ENCODE data around the gene TRAF3. TPM values are rescaled to one million over a fixed set of nuclear protein-coding genes. Genes with fewer than 3 reads are reported as not detected.

Gene TRAF3
- total and polyA plus RNA-seq, 4 donors = 2.1 to 12.0 (median 5.2) TPM

DNA sequence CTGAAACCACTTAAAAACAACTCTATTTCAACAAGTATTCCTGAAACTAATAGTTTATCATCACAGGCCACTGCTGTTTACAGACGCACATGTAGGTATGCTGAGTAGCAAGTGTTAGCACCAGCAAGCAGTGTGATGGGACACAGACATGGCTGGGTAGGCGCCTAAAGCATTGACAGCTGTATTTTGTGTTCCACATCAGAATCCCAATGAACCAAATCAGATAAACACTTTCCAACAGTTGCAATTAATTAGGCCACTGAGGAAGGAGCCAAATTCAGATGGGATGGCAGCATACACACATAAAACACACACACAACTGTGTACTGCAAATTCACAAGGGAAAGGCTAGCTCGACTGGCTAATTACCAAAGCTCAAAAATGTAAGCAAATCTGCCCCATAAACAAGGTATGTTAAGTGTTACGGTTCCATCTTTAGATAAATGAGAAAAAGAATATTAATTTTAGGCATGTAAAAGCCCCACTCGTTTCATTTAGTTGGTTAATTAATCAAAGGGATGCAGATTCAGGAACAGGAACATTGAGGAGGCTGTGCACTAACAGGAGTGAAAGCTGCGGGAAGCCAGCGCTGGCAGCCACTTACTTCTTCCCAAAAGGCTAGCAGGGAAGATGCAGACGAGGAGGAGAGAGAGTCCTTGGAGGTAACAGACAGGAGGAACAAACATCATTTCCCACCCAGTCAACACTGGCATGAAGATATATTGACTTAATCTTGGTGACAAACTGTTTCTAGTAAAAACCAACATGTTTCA lies 178.6 kb downstream of the TRAF3 start:
- no peak overlapping the region for H3K27ac ChIP-seq (ENCODE audit: low read depth in 1 of 2, low read length in 2 of 2)
- no peak for TF ChIP-seq RXRA (IDR thresholded peaks at IDR 0.05)
- TF ChIP-seq, protein P1, sequence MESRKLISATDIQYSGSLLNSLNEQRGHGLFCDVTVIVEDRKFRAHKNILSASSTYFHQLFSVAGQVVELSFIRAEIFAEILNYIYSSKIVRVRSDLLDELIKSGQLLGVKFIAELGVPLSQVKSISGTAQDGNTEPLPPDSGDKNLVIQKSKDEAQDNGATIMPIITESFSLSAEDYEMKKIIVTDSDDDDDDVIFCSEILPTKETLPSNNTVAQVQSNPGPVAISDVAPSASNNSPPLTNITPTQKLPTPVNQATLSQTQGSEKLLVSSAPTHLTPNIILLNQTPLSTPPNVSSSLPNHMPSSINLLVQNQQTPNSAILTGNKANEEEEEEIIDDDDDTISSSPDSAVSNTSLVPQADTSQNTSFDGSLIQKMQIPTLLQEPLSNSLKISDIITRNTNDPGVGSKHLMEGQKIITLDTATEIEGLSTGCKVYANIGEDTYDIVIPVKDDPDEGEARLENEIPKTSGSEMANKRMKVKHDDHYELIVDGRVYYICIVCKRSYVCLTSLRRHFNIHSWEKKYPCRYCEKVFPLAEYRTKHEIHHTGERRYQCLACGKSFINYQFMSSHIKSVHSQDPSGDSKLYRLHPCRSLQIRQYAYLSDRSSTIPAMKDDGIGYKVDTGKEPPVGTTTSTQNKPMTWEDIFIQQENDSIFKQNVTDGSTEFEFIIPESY (IDR thresholded peaks at IDR 0.05) = no peak
- TF ChIP-seq RAD21 (IDR thresholded peaks at IDR 0.05) = no peak
- TF ChIP-seq EGR1 (IDR thresholded peaks at IDR 0.05; ENCODE audit: low read depth in 2 of 2) = no peak
- no peak for TF ChIP-seq GABPA (IDR thresholded peaks at IDR 0.05 in 1 of 2, conservative IDR thresholded peaks at IDR 0.05 in 1 of 2)
- no peak for TF ChIP-seq HNF4G (IDR thresholded peaks at IDR 0.05)
- TF ChIP-seq, protein P2, sequence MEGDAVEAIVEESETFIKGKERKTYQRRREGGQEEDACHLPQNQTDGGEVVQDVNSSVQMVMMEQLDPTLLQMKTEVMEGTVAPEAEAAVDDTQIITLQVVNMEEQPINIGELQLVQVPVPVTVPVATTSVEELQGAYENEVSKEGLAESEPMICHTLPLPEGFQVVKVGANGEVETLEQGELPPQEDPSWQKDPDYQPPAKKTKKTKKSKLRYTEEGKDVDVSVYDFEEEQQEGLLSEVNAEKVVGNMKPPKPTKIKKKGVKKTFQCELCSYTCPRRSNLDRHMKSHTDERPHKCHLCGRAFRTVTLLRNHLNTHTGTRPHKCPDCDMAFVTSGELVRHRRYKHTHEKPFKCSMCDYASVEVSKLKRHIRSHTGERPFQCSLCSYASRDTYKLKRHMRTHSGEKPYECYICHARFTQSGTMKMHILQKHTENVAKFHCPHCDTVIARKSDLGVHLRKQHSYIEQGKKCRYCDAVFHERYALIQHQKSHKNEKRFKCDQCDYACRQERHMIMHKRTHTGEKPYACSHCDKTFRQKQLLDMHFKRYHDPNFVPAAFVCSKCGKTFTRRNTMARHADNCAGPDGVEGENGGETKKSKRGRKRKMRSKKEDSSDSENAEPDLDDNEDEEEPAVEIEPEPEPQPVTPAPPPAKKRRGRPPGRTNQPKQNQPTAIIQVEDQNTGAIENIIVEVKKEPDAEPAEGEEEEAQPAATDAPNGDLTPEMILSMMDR (IDR thresholded peaks at IDR 0.05; ENCODE audit: low read depth, low read length, missing input control) = no peak
- no peak for TF ChIP-seq JUND (IDR thresholded peaks at IDR 0.05)
- TF ChIP-seq, protein P3, sequence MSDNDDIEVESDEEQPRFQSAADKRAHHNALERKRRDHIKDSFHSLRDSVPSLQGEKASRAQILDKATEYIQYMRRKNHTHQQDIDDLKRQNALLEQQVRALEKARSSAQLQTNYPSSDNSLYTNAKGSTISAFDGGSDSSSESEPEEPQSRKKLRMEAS (IDR thresholded peaks at IDR 0.05) = no peak
- TF ChIP-seq SP1 (IDR thresholded peaks at IDR 0.05) = no peak
- H3K27me3 ChIP-seq (ENCODE audit: control insufficient read depth in 4 of 4, insufficient read depth in 4 of 4, low read length in 3 of 4) = no peaks in the 10 kb centered on the region
- no peak for DNase-seq (ENCODE audit: low spot score)
- no peaks in the 10 kb centered on the region for H3K9me3 ChIP-seq (ENCODE audit: control insufficient read depth in 4 of 4, low read length in 3 of 4)
- no peaks in the 10 kb centered on the region for H3K4me1 ChIP-seq (ENCODE audit: control insufficient read depth in 4 of 4, insufficient read depth in 4 of 4, low read length in 3 of 4)
- H3K9ac ChIP-seq (ENCODE audit: low read depth in 1 of 2, low read length in 2 of 2) = no peak overlapping the region
- WGBS = 89% methylated on average over 8 of the region's 8 CpGs
- no peak overlapping the region for H3K4me3 ChIP-seq (ENCODE audit: low read depth in 1 of 3, low read length in 3 of 3)
- H3K36me3 ChIP-seq (ENCODE audit: control insufficient read depth in 4 of 4, insufficient read depth in 3 of 4, low read depth in 1 of 4, low read length in 3 of 4) = peaks cover 15 to 85% (median 54%) of the 10 kb centered on the region in 4 donors

DNA sequence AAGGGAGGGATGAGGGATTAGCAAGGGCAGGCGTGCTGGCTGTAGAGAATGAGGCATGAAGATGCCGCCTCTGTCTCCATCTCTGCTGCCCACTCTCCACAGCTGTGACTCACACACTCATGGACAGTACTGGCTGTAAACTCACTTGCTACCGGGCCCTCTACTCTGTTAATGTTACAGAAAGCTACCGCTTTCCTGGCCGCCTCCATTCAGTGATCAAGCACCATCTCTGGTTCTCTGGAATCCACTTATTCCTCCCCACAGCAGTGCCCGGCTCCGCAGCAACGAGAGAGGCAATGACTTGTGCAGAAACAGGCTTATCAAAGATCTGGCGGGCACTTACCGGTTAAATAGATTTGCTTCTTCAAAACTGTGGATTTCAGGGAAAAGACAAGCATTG lies 180.0 kb downstream of the TRAF3 start:
- TF ChIP-seq FOXA1 (IDR thresholded peaks at IDR 0.05) = no peak
- Histone ChIP-seq H3K27me3 (ENCODE audit: control insufficient read depth in 4 of 4, insufficient read depth in 4 of 4, low read length in 3 of 4) (no peaks in the 10 kb centered on the region), H3K4me3 (ENCODE audit: low read depth in 1 of 3, low read length in 3 of 3) (no peak overlapping the region), H3K4me1 (ENCODE audit: control insufficient read depth in 4 of 4, insufficient read depth in 4 of 4, low read length in 3 of 4) (peaks cover 0 to under 1% (median 0%) of the 10 kb centered on the region in 4 donors), H3K9ac (ENCODE audit: low read depth in 1 of 2, low read length in 2 of 2) (no peak overlapping the region), H3K36me3 (ENCODE audit: control insufficient read depth in 4 of 4, insufficient read depth in 3 of 4, low read depth in 1 of 4, low read length in 3 of 4) (peaks cover 11 to 81% (median 55%) of the 10 kb centered on the region in 4 donors), H3K9me3 (ENCODE audit: control insufficient read depth in 4 of 4, low read length in 3 of 4) (no peaks in the 10 kb centered on the region), H3K27ac (ENCODE audit: low read depth in 1 of 2, low read length in 2 of 2) (no peak overlapping the region)
- WGBS = 97% methylated on average over 10 of the region's 10 CpGs
- no peak for DNase-seq (ENCODE audit: low spot score)

DNA sequence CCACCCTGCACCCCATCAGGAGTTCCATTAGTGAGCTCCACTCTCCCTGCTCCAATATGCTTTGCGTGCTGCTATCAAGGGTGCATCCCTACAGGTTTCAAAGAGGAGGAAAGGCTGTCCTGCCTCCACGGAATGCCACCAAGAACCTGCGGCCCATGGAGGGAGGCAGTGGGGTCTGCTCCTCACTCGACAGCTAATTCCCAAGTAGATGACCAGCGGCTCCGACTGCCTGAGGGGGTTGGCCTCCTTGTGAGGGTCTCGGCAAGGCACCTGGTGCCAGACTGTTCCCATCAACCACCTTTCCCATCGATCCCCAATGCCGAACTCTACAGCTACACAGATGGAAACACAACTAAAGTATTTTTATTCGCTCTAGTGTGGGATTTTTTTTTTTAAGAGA lies 181.2 kb downstream of the TRAF3 start:
- Histone ChIP-seq H3K27me3 (ENCODE audit: control insufficient read depth in 4 of 4, insufficient read depth in 4 of 4, low read length in 3 of 4) (no peaks in the 10 kb centered on the region), H3K9me3 (ENCODE audit: control insufficient read depth in 4 of 4, low read length in 3 of 4) (no peaks in the 10 kb centered on the region), H3K4me3 (ENCODE audit: low read depth in 1 of 3, low read length in 3 of 3) (no peak overlapping the region), H3K9ac (ENCODE audit: low read depth in 1 of 2, low read length in 2 of 2) (no peak overlapping the region), H3K27ac (ENCODE audit: low read depth in 1 of 2, low read length in 2 of 2) (no peak overlapping the region), H3K4me1 (ENCODE audit: control insufficient read depth in 4 of 4, insufficient read depth in 4 of 4, low read length in 3 of 4) (peaks cover 0 to 2% (median 0%) of the 10 kb centered on the region in 4 donors), H3K36me3 (ENCODE audit: control insufficient read depth in 4 of 4, insufficient read depth in 3 of 4, low read depth in 1 of 4, low read length in 3 of 4) (peaks cover 7 to 76% (median 56%) of the 10 kb centered on the region in 4 donors)
- 96% methylated on average over 10 of the region's 10 CpGs for WGBS
- no peak for TF ChIP-seq FOXA2 (IDR thresholded peaks at IDR 0.05)
- TF ChIP-seq, protein P4, sequence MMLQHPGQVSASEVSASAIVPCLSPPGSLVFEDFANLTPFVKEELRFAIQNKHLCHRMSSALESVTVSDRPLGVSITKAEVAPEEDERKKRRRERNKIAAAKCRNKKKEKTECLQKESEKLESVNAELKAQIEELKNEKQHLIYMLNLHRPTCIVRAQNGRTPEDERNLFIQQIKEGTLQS (IDR thresholded peaks at IDR 0.05) = no peak
- TF ChIP-seq RAD21 (IDR thresholded peaks at IDR 0.05) = no peak
- no peak for TF ChIP-seq HNF4G (IDR thresholded peaks at IDR 0.05)
- no peak for TF ChIP-seq NR2F2 (IDR thresholded peaks at IDR 0.05)
- no peak for TF ChIP-seq SP1 (IDR thresholded peaks at IDR 0.05)
- TF ChIP-seq, protein P5, sequence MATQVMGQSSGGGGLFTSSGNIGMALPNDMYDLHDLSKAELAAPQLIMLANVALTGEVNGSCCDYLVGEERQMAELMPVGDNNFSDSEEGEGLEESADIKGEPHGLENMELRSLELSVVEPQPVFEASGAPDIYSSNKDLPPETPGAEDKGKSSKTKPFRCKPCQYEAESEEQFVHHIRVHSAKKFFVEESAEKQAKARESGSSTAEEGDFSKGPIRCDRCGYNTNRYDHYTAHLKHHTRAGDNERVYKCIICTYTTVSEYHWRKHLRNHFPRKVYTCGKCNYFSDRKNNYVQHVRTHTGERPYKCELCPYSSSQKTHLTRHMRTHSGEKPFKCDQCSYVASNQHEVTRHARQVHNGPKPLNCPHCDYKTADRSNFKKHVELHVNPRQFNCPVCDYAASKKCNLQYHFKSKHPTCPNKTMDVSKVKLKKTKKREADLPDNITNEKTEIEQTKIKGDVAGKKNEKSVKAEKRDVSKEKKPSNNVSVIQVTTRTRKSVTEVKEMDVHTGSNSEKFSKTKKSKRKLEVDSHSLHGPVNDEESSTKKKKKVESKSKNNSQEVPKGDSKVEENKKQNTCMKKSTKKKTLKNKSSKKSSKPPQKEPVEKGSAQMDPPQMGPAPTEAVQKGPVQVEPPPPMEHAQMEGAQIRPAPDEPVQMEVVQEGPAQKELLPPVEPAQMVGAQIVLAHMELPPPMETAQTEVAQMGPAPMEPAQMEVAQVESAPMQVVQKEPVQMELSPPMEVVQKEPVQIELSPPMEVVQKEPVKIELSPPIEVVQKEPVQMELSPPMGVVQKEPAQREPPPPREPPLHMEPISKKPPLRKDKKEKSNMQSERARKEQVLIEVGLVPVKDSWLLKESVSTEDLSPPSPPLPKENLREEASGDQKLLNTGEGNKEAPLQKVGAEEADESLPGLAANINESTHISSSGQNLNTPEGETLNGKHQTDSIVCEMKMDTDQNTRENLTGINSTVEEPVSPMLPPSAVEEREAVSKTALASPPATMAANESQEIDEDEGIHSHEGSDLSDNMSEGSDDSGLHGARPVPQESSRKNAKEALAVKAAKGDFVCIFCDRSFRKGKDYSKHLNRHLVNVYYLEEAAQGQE (IDR thresholded peaks at IDR 0.05) = no peak
- TF ChIP-seq, protein P1 (IDR thresholded peaks at IDR 0.05) = no peak
- TF ChIP-seq, protein P3 (IDR thresholded peaks at IDR 0.05) = no peak
- TF ChIP-seq GABPA (IDR thresholded peaks at IDR 0.05 in 1 of 2, conservative IDR thresholded peaks at IDR 0.05 in 1 of 2) = no peak
- TF ChIP-seq FOXA1 (IDR thresholded peaks at IDR 0.05) = no peak
- DNase-seq (ENCODE audit: low spot score) = no peak

Data from liver (tissue), 9 donors.